HG02943 (cell line): ENCODE data around the gene RMRP.

Source experiments
- ATAC-seq: cut with Tn5 transposase; IDR thresholded peaks from one replicate; pipeline ENCODE4 v1.9.1; 2021; ENCODE audit warnings: mild to moderate bottlenecking, low read depth, moderate library complexity; ENCODE audit not compliant: unreplicated experiment

The RMRP gene

GRCh38 chr9:35657546-35658136 is at the start of gene RMRP:
Gene RMRP, minus strand, starts transcription at chr9:35658019.
- peak; percentile 75 for ATAC-seq

- ATAC-seq, result no peak
These were observed 49.1 kb upstream of the RMRP start for GRCh38 chr9:35706951-35707350.

- no peak for ATAC-seq
These were observed 48.1 kb upstream of the RMRP start for GRCh38 chr9:35705836-35706430.

DNA sequence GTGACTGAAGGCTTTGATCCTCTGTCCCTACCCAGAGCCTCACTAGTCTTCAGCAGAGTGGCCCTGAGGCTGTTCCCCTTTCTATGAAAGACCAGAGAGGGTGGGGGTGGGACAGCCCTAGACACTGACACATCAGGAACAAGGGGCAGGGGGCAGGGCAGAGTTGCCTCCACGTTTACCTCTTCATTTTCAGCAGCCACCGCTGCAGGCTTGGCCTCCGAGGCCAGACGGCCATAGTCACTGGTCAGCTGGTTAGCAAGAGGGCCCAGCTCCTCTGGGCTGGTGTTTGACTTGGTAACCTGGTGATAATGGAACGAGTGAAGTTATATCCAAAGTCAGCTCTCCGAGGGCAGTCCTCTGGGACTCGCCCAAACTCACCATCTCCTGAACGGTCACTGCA is 47.6 kb upstream of the RMRP start:
- ATAC-seq, result no peak

DNA sequence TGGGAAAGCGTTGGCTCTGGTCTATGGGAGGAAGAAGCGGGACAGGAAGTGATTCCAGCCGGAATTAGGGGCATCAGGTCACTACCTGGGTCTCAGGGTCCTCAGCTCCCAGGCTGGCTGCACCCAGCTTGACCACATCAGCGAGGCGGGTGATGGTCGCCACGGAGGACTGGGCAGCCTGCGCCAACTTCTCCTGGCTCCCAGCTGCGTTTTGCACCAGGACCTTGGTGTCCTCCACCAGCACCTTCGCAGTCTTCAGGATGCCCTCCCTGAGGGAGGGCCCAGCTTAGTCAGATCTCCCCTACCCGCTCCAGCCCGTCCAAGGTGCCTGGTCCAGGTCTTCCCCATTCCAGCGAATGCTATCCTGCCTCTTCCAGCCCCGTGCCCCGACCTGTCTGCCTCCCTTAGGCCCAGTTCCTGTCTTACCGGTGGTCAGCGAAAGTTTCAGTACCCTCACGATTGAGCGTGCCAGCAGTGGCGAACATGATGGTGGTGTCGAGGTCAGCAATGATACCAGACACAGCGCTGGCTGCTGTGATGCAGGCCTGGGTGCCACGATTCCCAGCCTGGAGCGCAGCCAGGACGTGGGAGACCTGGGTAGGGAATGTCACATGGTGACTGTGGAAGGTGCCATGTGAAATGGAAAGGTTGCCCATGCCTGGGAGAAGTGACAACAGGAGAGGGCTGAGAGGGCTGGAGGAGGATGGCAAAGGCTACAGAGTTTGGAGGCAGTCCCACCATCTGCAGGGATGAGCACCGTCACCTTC is 46.3 kb upstream of the RMRP start:
- ATAC-seq, result no peak

DNA sequence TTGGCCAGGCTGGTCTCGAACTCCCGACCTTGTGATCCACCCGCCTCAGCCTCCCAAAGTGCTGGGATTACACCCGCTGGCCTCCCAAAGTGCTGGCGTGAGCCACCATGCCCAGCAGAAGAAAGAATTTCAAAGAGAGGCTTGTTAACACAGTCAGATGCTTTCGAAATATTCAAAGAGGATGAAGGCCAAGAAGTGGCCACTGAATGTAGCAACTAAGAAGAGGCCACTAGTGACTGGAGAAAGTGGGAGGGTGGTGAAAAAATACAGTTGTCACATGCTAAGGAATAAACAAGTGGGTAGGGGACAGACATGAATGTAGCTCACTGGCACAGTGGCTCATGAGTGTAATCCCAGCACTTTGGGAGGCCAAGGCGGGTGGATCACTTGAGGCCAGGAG is 44.9 kb upstream of the RMRP start:
- no peak for ATAC-seq

DNA sequence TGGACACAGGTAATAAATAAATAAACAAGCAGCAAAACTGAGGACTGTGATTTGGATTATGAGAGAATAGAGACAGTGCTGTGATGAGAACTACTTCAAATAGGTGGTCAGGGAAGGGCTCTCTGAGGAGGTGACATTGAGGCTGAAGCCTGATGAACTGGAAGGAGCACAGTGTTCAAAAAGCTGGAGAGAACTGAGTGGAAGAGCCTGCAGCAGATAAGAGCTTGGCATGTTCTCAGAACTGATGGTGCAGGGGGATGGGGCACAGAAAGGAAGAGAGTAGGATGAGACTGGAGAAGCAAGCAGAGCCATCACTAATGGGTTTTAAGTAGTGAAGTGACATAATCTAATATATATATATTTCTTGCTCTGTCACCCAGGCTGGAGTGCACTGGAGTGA is 43.1 kb upstream of the RMRP start:
- no peak for ATAC-seq

DNA sequence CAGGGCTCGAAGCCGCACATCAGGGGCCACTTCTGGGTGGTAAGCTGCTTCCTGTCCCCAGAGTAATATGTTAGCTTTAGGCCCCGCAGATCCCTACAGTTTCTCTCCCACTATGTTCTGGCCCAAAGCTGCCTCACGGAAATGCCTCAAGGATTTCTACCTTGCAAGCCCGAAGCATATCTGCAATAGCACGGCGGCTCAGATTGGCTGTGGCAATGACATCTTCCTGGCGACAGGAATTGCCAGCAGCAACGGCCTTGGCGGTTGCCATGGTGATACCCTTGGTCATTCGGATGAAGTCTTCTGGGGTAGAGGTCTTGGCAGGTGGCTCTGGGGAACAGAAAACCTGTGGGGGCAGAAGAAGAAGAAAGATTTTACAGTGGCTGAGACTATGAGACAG is 42.2 kb upstream of the RMRP start:
- no peak for ATAC-seq

- no peak for ATAC-seq
These were observed 40.4 kb upstream of the RMRP start for GRCh38 chr9:35698231-35698630.

DNA sequence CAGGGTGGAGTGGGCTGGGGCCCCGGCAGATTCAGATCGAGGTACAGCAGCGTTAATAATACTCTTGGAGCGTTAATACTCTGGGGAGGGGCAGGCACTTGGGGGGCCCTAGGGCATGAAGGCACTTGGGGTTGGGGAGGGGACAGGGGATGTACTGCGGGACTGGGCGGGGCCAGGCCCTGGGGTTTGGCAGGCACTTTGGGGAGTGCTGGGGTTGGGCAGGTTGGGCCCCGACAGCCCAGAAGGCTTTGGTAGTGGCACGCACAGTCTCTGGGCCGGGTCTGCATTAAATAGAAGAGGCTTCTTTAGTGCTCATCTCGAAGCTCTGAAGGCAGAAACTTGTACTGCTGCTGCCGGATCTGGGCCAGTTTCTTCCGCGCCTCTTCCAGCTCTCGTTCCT is 39.7 kb upstream of the RMRP start:
- no peak for ATAC-seq

- ATAC-seq, result no peak
These were observed 38.8 kb upstream of the RMRP start for GRCh38 chr9:35696520-35697215.

- ATAC-seq, result no peak
These were observed 38.2 kb upstream of the RMRP start for GRCh38 chr9:35695943-35696401.

DNA sequence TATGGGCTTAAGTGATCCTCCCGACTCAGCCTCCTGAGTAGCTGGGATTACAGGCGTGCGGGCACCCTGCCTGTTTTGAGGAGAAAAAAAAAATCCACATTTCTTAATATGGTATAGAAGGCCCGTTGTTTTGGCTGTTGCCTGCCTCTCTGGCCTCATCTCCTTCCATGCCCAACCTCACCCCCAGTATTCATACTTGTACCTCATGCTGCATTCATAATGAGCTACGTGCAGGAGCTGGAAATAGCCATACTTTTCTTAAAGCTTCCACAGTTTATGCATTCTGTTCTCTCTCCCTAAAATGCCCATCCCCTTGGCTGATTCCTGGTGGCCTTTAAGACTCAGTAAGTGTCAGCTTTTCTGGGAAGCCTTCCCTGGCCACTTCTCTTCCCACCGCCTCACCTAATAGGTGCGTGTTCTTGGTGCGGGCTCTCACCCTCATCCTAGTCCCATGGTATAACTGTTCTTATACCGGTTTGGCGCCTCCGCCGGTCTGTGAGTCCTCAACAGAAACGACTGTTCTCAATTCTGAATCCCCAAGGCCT is 34.0 kb upstream of the RMRP start:
- no peak for ATAC-seq

DNA sequence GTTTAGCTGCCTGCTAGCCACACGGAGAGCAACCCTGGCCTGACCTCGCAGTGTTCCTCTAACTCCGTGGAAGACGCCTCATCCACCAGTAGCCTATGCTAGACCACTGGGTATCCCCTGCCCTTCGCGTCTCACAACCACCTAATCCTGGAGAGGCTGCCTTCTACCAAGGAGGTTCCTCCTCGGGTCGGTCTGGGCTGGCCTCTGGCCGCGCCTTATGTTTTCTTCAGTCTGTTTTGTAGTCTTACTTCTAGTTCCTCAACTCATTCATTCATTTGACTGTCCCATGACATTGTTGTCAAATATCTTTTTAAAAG is 33.5 kb upstream of the RMRP start:
- ATAC-seq, result no peak

- ATAC-seq, result no peak
These were observed 33.0 kb upstream of the RMRP start for GRCh38 chr9:35690614-35691333.

- ATAC-seq, result no peak
These were observed 32.4 kb upstream of the RMRP start for GRCh38 chr9:35690294-35690613.

- ATAC-seq, result no peak
These were observed 31.9 kb upstream of the RMRP start, which contains the start of gene TPM2 for GRCh38 chr9:35689542-35690293. Gene TPM2, minus strand, starts transcription at chr9:35689925. Its CDS starts 108 bp downstream, at chr9:35689817.

GRCh38 chr9:35688558-35689541 is 31.0 kb upstream of the RMRP start:
- no peak for ATAC-seq
